ENCODE results near the gene RABGAP1. TPM values are rescaled to one million over a fixed set of nuclear protein-coding genes. Genes with fewer than 3 reads are reported as not detected.

The RABGAP1 gene
- total and polyA plus RNA-seq, 4 donors = 3.8 to 25.7 (median 10.5) TPM

GRCh38 chr9:122978601-122979000 is 37.8 kb downstream of the RABGAP1 start:
- Histone ChIP-seq H3K27me3 (ENCODE audit: control insufficient read depth in 4 of 4, insufficient read depth in 4 of 4, low read length in 3 of 4) (no peaks in the 10 kb centered on the region), H3K27ac (ENCODE audit: low read depth in 1 of 2, low read length in 2 of 2) (no peak overlapping the region), H3K9ac (ENCODE audit: low read depth in 1 of 2, low read length in 2 of 2) (no peak overlapping the region), H3K4me1 (ENCODE audit: control insufficient read depth in 4 of 4, insufficient read depth in 4 of 4, low read length in 3 of 4) (no peaks in the 10 kb centered on the region), H3K4me3 (ENCODE audit: low read depth in 1 of 3, low read length in 3 of 3) (no peak overlapping the region), H3K9me3 (ENCODE audit: control insufficient read depth in 4 of 4, low read length in 3 of 4) (no peaks in the 10 kb centered on the region), H3K36me3 (ENCODE audit: control insufficient read depth in 4 of 4, insufficient read depth in 3 of 4, low read depth in 1 of 4, low read length in 3 of 4) (peaks cover 0 to 2% (median under 1%) of the 10 kb centered on the region in 4 donors)
- TF ChIP-seq FOXA1 (IDR thresholded peaks at IDR 0.05) (no peak), YY1 (IDR thresholded peaks at IDR 0.05) (no peak)
- WGBS = 49% methylated on average over 2 of the region's 2 CpGs
- no peak for DNase-seq (ENCODE audit: low spot score)

GRCh38 chr9:122986010-122986409 is 45.2 kb downstream of the RABGAP1 start:
- TF ChIP-seq YY1 (IDR thresholded peaks at IDR 0.05) = no peak
- no peak for TF ChIP-seq GABPA (IDR thresholded peaks at IDR 0.05 in 1 of 2, conservative IDR thresholded peaks at IDR 0.05 in 1 of 2)
- no peak for TF ChIP-seq SP1 (IDR thresholded peaks at IDR 0.05)
- TF ChIP-seq RXRA (IDR thresholded peaks at IDR 0.05) = no peak
- no peak for TF ChIP-seq NR2F2 (IDR thresholded peaks at IDR 0.05)
- TF ChIP-seq HNF4G (IDR thresholded peaks at IDR 0.05) = no peak
- no peak for TF ChIP-seq ATF3 (IDR thresholded peaks at IDR 0.05)
- no peak for TF ChIP-seq JUND (IDR thresholded peaks at IDR 0.05)
- no peaks in the 10 kb centered on the region for H3K27me3 ChIP-seq (ENCODE audit: control insufficient read depth in 4 of 4, insufficient read depth in 4 of 4, low read length in 3 of 4)
- no peaks in the 10 kb centered on the region for H3K4me1 ChIP-seq (ENCODE audit: control insufficient read depth in 4 of 4, insufficient read depth in 4 of 4, low read length in 3 of 4)
- DNase-seq (ENCODE audit: low spot score) = no peak
- no peak overlapping the region for H3K4me3 ChIP-seq (ENCODE audit: low read depth in 1 of 3, low read length in 3 of 3)
- WGBS = 92% methylated on average over 5 of the region's 5 CpGs
- H3K36me3 ChIP-seq (ENCODE audit: control insufficient read depth in 4 of 4, insufficient read depth in 3 of 4, low read depth in 1 of 4, low read length in 3 of 4) = peaks cover 5 to 23% (median 17%) of the 10 kb centered on the region in 4 donors
- no peak overlapping the region for H3K9ac ChIP-seq (ENCODE audit: low read depth in 1 of 2, low read length in 2 of 2)
- no peaks in the 10 kb centered on the region for H3K9me3 ChIP-seq (ENCODE audit: control insufficient read depth in 4 of 4, low read length in 3 of 4)
- H3K27ac ChIP-seq (ENCODE audit: low read depth in 1 of 2, low read length in 2 of 2) = no peak overlapping the region

GRCh38 chr9:122988141-122988540 is 47.3 kb downstream of the RABGAP1 start:
- Histone ChIP-seq H3K27me3 (ENCODE audit: control insufficient read depth in 4 of 4, insufficient read depth in 4 of 4, low read length in 3 of 4) (no peaks in the 10 kb centered on the region), H3K9me3 (ENCODE audit: control insufficient read depth in 4 of 4, low read length in 3 of 4) (no peaks in the 10 kb centered on the region), H3K27ac (ENCODE audit: low read depth in 1 of 2, low read length in 2 of 2) (no peak overlapping the region), H3K9ac (ENCODE audit: low read depth in 1 of 2, low read length in 2 of 2) (no peak overlapping the region), H3K4me1 (ENCODE audit: control insufficient read depth in 4 of 4, insufficient read depth in 4 of 4, low read length in 3 of 4) (no peaks in the 10 kb centered on the region), H3K4me3 (ENCODE audit: low read depth in 1 of 3, low read length in 3 of 3) (no peak overlapping the region), H3K36me3 (ENCODE audit: control insufficient read depth in 4 of 4, insufficient read depth in 3 of 4, low read depth in 1 of 4, low read length in 3 of 4) (peaks cover 5 to 23% (median 18%) of the 10 kb centered on the region in 4 donors)
- no peak for TF ChIP-seq RAD21 (IDR thresholded peaks at IDR 0.05)
- no peak for TF ChIP-seq HNF4G (IDR thresholded peaks at IDR 0.05)
- no peak for TF ChIP-seq MAX (IDR thresholded peaks at IDR 0.05)
- TF ChIP-seq CTCF (IDR thresholded peaks at IDR 0.05; ENCODE audit: low read depth, low read length, missing input control) = no peak
- no peak for TF ChIP-seq FOXA1 (IDR thresholded peaks at IDR 0.05)
- no peak for TF ChIP-seq JUND (IDR thresholded peaks at IDR 0.05)
- no peak for TF ChIP-seq REST (IDR thresholded peaks at IDR 0.05)
- TF ChIP-seq EGR1 (IDR thresholded peaks at IDR 0.05; ENCODE audit: low read depth in 2 of 2) = no peak
- no peak for TF ChIP-seq SP1 (IDR thresholded peaks at IDR 0.05)
- TF ChIP-seq YY1 (IDR thresholded peaks at IDR 0.05) = no peak
- DNase-seq (ENCODE audit: low spot score) = no peak
- WGBS = 95% methylated on average over 2 of the region's 2 CpGs
